PFSK-1 (cell line): ENCODE results near the gene EIF5AL1.

Experiments
- POLR2AphosphoS5 ChIP-seq: IDR thresholded peaks from 2 replicates; pipeline ENCODE4 v1.6.1; 2012; ENCODE audit warnings: low read depth, mild to moderate bottlenecking, control low read depth, low read length, moderate library complexity
- SIN3A ChIP-seq: IDR thresholded peaks from 2 replicates; pipeline ENCODE4 v1.6.1; 2012; ENCODE audit warnings: mild to moderate bottlenecking, low read length, moderate library complexity, borderline replicate concordance; ENCODE audit not compliant: insufficient read depth
- TAF1 ChIP-seq: IDR thresholded peaks from 2 replicates; pipeline ENCODE4 v1.6.1; 2012; ENCODE audit warnings: low read length, control low read depth, borderline replicate concordance; ENCODE audit not compliant: insufficient read depth
- TF ChIP-seq, protein P1 (sequence below), 2 experiments: IDR thresholded peaks; 2 replicates each; pipeline versions ENCODE4 v1.6.1 to v1.8.0; 2011 to 2012; ENCODE audit warnings: low read depth in 2 of 2, low read length in 2 of 2, control low read depth in 1 of 2, inconsistent platforms in 1 of 2, mild to moderate bottlenecking in 1 of 2, moderate library complexity in 1 of 2; ENCODE audit not compliant: insufficient read depth in 1 of 2

DNA sequence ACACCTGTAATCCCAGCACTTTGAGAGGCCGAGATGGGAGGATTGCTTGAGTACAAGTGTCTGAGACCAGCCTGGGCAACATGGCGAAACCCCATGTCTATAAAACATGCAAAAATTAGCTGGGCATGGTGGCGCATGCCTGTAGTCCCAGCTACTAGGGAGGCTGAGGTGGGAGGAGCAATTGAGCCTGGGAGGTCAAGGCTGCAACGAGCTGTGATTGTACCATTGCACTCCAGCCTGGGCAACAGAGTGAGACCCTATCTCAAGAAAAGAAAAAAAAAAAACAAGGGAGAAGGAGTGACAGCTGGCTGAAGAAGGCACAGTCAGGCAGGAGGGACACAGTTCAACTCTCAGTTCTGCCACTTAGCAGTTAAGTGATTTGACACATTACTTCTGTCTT, 40.6 kb upstream of the EIF5AL1 start:
- TF ChIP-seq TAF1 (no peak), POLR2AphosphoS5 (no peak), SIN3A (no peak)
- TF ChIP-seq, protein P1, sequence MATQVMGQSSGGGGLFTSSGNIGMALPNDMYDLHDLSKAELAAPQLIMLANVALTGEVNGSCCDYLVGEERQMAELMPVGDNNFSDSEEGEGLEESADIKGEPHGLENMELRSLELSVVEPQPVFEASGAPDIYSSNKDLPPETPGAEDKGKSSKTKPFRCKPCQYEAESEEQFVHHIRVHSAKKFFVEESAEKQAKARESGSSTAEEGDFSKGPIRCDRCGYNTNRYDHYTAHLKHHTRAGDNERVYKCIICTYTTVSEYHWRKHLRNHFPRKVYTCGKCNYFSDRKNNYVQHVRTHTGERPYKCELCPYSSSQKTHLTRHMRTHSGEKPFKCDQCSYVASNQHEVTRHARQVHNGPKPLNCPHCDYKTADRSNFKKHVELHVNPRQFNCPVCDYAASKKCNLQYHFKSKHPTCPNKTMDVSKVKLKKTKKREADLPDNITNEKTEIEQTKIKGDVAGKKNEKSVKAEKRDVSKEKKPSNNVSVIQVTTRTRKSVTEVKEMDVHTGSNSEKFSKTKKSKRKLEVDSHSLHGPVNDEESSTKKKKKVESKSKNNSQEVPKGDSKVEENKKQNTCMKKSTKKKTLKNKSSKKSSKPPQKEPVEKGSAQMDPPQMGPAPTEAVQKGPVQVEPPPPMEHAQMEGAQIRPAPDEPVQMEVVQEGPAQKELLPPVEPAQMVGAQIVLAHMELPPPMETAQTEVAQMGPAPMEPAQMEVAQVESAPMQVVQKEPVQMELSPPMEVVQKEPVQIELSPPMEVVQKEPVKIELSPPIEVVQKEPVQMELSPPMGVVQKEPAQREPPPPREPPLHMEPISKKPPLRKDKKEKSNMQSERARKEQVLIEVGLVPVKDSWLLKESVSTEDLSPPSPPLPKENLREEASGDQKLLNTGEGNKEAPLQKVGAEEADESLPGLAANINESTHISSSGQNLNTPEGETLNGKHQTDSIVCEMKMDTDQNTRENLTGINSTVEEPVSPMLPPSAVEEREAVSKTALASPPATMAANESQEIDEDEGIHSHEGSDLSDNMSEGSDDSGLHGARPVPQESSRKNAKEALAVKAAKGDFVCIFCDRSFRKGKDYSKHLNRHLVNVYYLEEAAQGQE (IDR thresholded peaks at IDR 0.05; ENCODE audit: insufficient read depth in 1 of 2, low read depth in 2 of 2, low read length in 2 of 2) = no peak
